Astrocyte (in vitro differentiated cells and primary cell): ENCODE data around the gene BSG.

Experiments used
- EZH2 ChIP-seq: IDR thresholded peaks from 2 replicates; pipeline ENCODE4 v1.6.1; 2012; ENCODE audit warnings: mild to moderate bottlenecking, low read length, inconsistent platforms; ENCODE audit not compliant: insufficient read depth
- TF ChIP-seq, protein P1 (sequence below): IDR thresholded peaks from 2 replicates; pipeline ENCODE4 v1.5.1; 2011; ENCODE audit warnings: low read depth, mild to moderate bottlenecking, inconsistent platforms, low read length, moderate library complexity; ENCODE audit not compliant: insufficient read depth

GRCh38 chr19:592101-592500, 19.7 kb downstream of the BSG start:
- TF ChIP-seq, protein P1, sequence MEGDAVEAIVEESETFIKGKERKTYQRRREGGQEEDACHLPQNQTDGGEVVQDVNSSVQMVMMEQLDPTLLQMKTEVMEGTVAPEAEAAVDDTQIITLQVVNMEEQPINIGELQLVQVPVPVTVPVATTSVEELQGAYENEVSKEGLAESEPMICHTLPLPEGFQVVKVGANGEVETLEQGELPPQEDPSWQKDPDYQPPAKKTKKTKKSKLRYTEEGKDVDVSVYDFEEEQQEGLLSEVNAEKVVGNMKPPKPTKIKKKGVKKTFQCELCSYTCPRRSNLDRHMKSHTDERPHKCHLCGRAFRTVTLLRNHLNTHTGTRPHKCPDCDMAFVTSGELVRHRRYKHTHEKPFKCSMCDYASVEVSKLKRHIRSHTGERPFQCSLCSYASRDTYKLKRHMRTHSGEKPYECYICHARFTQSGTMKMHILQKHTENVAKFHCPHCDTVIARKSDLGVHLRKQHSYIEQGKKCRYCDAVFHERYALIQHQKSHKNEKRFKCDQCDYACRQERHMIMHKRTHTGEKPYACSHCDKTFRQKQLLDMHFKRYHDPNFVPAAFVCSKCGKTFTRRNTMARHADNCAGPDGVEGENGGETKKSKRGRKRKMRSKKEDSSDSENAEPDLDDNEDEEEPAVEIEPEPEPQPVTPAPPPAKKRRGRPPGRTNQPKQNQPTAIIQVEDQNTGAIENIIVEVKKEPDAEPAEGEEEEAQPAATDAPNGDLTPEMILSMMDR, result no peak
- TF ChIP-seq EZH2, result no peak
